ENCODE results near the gene NRG3.

Gene NRG3

GRCh38 chr10:82680608-82681007 is 805.6 kb downstream of the NRG3 start:
- no peak for DNase-seq (ENCODE audit: low spot score)

- no peak for DNase-seq (ENCODE audit: low spot score)
Observed at GRCh38 chr10:82683945-82684344, 809.0 kb downstream of the NRG3 start.

DNA sequence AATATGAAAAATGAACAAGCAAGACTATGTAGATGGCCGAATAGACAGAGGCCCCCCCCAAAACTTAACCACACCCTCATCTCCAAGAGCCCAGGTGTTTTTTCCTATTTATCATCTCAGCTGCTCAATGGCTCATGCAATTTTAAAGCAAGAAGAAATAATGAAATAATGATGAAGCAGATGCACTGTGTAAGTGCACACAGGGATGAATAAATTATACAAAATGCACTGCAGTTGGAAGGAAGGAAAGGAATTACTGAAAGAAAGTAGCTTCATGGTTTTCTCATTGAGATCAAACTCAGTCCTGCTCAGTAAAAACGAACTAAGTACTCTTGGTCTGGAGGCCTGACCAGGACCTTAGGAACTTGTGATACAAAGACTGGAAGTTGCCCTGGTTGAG is 810.1 kb downstream of the NRG3 start:
- no peak for DNase-seq (ENCODE audit: low spot score)

GRCh38 chr10:82691211-82691610 is 816.2 kb downstream of the NRG3 start:
- no peak for DNase-seq (ENCODE audit: low spot score)

- DNase-seq (ENCODE audit: low spot score), result no peak
Observed at GRCh38 chr10:82692458-82692857, 817.5 kb downstream of the NRG3 start.

DNA sequence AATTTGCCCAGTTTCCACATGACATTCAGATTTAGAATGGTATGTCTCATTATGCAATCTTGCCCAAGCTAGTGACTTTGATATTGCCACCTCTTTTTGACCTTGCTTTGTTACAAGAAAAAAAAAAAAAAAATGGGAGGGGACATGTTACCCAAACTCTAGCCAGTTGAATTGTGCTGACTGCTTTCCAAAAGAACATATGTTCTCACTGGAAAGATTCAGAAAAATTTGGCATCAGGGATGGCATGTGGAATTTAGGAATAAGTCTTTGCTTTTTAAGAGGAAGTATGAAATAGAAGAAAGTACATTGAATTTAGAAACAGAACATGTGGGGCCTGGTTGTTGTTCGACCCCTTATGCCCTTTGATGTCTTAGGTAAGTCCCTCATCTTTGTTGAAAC is 846.8 kb downstream of the NRG3 start:
- DNase-seq (ENCODE audit: low spot score), result no peak

DNA sequence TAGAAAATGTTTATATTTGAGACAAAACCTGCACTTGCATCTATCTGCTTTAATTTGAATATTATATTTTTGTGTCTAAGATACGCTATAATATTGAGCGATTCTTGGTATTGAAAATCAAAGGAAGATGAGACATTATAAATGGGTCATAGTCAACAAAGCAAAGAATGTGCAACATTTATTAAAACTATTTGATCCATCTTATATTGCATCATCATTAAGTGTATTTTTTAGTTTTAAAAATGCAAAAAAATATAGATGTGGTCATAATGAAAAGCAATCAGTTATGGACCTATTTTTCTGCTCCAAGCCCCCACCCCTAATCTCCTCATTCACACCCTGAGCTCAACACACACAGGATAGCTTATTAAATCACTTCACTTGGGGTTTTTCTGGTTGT is 847.3 kb downstream of the NRG3 start:
- no peak for DNase-seq (ENCODE audit: low spot score)

DNA sequence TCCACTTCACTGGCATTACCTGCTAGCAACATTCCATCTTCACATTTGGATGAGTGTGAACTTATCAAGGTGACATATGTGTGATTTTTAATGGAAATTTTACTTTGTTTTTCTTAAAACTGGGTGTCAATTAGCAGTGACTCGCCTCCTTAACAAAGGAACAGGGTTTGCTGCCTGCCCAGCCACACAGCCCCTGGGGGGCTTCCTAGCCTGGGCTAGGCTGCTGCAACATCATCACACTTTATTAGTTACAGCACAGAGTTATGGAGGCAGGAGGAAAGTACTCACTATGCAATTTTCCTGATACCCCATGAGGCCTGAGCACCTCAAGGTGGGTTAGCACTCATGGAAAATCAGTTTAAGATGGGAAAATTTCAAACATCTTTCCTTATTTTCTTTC is 861.3 kb downstream of the NRG3 start:
- DNase-seq (ENCODE audit: low spot score), result no peak

DNA sequence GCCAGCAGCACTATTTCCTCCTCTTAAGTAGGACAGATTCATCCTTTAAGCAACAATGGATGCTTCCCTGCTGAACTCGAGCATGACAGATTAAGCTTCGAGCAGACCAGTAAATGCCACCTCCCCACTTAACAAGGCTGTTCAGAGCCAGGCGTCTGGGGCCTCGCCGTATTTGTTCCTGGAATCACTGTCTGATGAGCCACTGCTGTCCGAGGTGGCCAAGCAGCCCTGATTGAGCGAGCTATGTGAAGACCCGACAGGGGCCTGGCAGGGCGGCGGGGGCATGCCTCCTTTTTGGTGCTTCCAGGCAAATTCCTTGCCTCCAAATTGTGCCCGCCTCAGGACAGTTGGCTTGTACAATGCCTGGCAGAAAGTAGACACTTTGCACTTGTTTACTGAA is 862.6 kb downstream of the NRG3 start:
- no peak for DNase-seq (ENCODE audit: low spot score)

DNA sequence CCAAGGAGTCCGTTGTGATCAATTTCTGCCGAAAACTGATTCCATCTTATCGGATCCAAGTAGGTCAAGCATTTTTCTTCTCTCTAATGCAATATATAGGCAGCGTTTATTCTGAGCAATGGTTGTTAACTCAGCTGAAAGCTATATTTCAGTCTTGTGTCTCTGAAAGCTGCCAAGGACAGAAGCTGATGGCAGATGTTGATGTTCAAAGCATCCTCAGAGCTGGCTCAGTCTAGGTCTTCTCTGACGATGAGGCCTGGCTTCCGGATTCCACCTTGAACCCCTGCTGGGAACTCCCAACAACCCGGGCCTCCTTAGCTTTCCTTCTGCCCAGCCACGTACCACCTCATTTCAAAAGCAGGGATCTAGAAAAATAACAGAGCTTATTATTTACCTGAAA is 863.6 kb downstream of the NRG3 start:
- no peak for DNase-seq (ENCODE audit: low spot score)

DNA sequence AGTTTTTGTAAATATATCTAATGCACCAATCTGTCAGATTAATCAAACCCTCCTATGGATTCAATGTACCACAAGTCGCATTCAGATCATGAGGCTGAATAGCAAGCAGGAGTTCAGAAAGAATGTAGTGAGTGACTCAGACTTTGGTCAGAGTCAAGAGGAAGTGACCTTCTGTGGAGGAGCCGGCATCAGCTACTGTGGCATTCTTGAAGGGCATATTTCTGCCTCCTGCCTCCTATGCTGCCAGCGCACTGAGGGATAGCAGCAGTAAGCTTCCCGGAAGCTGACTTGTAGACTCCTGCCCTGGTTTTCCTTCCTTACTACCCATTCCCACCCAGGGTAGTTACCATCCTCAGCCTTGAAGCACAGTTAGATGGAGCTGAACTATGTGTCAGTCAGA is 867.5 kb downstream of the NRG3 start:
- DNase-seq (ENCODE audit: low spot score), result no peak

- no peak for DNase-seq (ENCODE audit: low spot score)
Observed at GRCh38 chr10:82742898-82743297, 867.9 kb downstream of the NRG3 start.

DNA sequence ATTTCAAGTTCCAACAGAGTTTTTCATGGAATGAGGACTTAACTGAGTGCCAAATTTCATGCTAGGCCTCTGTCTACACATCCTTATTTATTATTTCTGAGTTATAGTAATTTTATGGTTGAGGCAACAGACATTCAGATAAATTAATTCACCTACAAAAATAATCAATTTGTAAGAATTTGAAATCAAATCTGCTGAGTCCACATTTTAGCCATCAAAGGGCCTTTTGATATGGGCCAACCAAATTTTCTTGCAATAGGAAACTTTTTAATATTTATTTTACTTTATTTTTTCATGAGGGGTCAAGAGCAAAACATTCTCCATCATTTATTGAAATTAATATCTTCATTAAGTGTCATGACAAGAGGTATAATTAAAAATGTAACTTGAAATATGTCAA is 875.5 kb downstream of the NRG3 start:
- DNase-seq (ENCODE audit: low spot score), result no peak

DNA sequence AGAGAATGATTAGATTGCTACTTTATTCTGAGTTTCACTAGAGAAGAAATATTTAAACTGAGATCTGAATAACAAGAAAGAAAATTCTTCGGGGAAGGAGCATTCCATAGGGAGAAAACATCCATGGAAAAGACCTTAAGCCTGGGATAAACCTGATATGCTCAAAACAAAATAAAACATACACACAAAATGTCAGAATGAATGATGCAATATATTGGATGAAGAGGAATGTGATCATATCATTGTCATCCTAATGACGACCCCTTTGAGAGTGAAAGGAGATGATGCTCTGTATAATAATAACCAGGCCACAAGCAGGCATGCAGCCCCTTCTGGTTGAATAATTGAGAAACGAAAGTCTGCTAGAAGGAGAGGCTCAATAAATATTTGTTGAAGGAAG is 882.4 kb downstream of the NRG3 start:
- no peak for DNase-seq (ENCODE audit: low spot score)

DNA sequence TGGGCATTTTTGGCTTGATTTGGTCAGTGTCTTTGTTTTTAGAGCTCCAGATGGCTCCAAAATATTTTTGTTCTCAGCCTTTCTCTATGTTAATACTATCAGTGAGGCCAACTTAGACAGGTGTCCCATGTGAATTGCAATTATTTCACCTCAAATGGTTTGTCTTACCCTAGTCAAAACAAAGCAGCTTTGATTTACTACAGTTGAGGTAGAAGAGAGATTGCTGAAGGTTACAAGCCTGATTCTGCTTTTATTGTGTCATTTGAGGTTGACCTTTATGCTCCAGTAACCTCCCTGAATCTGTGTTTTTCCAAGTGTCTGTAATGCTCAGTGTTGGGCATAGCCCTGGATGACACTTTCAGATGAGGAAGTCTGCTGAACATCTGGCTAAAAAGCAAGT is 882.9 kb downstream of the NRG3 start:
- DNase-seq (ENCODE audit: low spot score), result no peak

DNA sequence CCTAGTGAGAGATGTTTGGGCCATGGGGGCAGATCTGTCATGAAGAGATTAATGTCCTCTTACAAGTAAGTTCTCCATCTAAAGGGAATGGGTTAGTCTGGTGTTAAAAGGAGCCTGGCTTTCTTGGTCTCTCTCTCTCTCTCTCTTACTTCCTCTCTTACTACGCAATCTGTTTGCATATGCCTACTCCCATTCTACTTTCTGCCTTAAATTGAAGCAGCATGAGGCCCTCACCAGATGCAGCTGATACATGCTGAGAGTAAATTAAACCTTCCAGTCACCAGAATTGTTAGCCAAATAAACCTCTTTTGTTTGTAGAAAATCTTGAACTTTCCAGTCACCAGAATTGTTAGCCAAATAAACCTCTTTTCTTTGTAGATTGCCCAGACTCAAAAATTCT is 884.1 kb downstream of the NRG3 start:
- no peak for DNase-seq (ENCODE audit: low spot score)

DNA sequence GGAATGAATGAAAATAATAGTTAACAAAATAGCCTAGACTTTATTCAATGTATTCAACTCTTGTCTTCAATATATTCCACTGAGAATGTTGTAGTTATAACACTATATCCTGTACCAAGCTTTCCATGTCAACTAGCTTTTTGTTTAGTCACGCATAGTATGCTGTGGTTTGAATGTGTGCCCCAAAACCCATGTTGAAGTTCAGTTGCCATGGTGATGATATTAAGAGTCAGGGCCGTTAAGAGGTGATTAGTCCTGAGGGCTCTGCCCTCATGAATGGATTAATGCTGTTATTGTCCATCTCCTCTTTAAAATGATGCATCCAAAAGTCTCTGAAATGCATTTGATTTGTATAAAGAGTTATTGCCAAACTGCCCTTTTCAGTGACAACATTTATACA is 887.6 kb downstream of the NRG3 start:
- no peak for DNase-seq (ENCODE audit: low spot score)

DNA sequence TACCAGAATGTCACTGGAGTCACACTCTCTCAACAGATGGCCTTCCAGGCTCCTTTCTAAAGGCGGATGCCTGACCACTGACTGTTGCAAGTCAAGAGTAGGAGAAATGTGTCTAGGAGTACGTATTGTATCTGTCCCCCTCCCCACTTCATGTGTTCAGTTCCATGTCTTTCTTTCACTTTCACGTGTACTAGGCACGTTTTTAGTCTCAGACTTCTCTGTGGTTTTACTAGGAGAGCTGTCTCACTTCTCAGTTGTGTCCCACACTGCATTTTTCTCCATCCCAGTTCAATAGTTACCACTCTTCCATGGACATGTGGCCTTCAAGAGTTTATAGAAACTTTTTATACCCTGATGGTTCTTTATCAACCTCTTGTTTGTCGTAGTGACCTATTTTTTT is 893.0 kb downstream of the NRG3 start:
- no peak for DNase-seq (ENCODE audit: low spot score)

GRCh38 chr10:82778908-82779307 is 903.9 kb downstream of the NRG3 start:
- no peak for DNase-seq (ENCODE audit: low spot score)

DNA sequence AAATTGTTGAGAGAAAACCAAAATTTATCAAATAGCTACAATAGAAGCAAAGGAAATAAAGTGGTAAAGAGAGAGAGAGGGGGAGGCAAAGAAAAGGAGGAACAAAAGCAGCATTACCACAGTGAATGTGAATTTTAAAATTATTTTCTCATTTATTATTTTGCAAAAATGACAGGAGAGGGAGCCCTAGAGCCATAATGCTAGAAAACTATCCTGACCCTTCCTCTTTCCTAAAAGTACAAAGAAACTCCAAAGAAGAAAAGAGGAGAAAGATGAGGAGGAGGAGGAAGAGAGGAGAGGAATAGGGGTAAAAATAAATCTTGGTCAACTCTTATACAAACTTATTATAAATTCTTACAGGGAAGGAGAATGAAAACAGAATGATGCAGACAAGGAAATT is 921.5 kb downstream of the NRG3 start:
- no peak for DNase-seq (ENCODE audit: low spot score)

DNA sequence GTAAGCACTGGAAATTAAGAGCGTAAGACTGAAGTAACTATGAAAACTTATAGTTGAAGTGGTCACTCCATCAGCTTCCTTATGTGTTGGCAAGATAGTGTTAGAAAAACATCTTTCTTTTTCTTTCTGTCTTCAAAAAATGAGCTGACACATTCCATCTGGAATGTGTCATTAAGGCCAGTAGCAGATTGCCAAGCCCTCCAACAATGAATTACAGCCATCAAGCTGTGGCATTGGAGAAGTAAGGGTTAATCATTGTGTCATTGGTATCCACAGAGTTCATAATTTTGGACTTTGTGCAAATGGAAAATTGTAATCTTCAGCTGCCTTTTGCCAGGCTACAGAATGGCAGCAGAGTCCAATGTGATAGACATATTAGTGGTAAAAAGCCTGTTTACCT is 926.3 kb downstream of the NRG3 start:
- no peak for DNase-seq (ENCODE audit: low spot score)

DNA sequence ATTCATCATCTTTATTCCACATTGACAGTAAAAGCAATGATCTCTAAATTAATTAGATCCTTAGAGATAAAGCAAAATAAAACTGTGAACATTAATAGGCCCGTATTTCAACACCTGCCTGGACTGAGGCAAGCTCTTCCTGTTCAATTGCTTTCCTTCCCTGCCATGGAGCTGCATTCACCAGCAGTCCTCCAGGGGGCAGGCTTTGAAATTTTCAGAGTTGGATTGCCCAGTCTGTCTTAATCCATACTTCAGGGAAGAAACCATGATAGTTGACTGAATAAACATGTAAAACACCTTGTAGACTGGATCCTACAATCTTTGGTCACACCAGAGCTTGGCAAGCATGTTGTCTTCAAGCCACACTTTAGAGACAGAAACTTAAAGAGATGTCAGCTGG is 936.6 kb downstream of the NRG3 start:
- DNase-seq (ENCODE audit: low spot score), result no peak

DNA sequence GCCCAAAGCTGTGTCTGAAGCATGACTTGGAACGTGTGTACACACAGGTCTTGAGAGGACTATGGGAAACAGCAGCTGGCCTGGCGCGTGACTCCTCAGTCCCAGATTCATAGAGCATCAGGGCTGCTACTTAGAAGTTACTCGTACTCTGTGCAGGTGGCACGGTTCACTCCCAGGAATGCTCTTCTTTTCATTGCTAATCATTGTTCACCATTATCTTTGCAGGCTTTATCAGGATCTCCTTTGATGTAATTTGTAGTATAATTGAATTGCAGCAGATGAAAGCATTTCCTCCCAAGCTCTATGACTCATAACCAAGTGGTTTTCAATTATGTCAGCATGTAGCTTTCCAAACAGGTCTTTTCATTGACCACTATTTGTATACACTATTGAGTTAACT is 938.9 kb downstream of the NRG3 start:
- DNase-seq (ENCODE audit: low spot score), result no peak

DNA sequence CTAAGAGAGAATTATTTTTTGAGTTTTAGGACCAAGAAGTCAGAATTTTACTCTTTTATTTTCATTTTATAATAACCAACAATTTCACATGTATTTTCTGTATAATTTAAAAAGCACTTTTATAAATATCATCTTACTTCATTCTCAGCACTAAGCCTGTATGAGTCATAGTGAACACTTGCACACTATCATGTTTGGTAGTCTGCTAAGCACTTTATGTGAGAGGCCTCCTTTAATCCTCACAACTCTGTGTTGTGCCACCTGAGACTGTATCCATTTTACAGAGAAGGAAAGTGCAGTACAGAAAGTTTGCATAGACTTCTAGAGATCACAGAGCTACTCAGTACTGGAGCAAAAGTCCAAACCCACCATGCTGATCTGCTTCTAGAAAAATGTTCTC is 939.6 kb downstream of the NRG3 start:
- no peak for DNase-seq (ENCODE audit: low spot score)

- no peak for DNase-seq (ENCODE audit: low spot score)
Observed at GRCh38 chr10:82815680-82816079, 940.7 kb downstream of the NRG3 start.
